Uterus (tissue), 4 donors: ENCODE results near the gene TREML2. TPM values are rescaled to one million over a fixed set of nuclear protein-coding genes. Genes with fewer than 3 reads are reported as not detected.

ENCODE experiments used
- DNase-seq, 2 donors: peaks; one replicate each; pipeline ENCODE4 v3.0.0-alpha.2; 2019 to 2020
- H3K27ac ChIP-seq, 2 donors: fragments of 200-600 bp; sonication (generic); 1 replicate in 1 of 2; 2 replicates in 1 of 2; pipeline ENCODE4 v1.5.1; 2016 to 2018
- H3K27me3 ChIP-seq, 2 donors: fragments of 200-600 bp; sonication (generic); one replicate each; pipeline ENCODE4 v1.5.1; 2018 to 2019; ENCODE audit warnings: control low read depth in 1 of 2
- H3K36me3 ChIP-seq, 2 donors: fragments of 200-600 bp; sonication (generic); one replicate each; pipeline ENCODE4 v1.5.1; 2019; ENCODE audit warnings: control low read depth in 1 of 2
- H3K4me1 ChIP-seq, 2 donors: fragments of 200-600 bp; sonication (generic); one replicate each; pipeline ENCODE4 v1.5.1; 2018 to 2019; ENCODE audit warnings: control low read depth in 1 of 2
- H3K4me3 ChIP-seq, 2 donors: fragments of 200-600 bp; sonication (generic); 1 replicate in 1 of 2; 2 replicates in 1 of 2; pipeline ENCODE4 v1.5.1; 2018 to 2019; ENCODE audit warnings: mild to moderate bottlenecking in 1 of 2
- H3K9me3 ChIP-seq, 2 donors: fragments of 200-600 bp; sonication (generic); one replicate each; pipeline ENCODE4 v1.5.1; 2019; ENCODE audit warnings: control low read depth in 1 of 2
- CTCF ChIP-seq, 4 experiments: fragments of 200-600 bp in 2 of 4; fragments of 450-650 bp in 2 of 4; sonication (generic) in 2 of 4; IDR thresholded peaks; one replicate each; pipeline ENCODE4 v1.5.1; 2016 to 2019; ENCODE audit warnings: antibody characterized with exemption in 4 of 4, mild to moderate bottlenecking in 2 of 4, moderate library complexity in 1 of 4
- POLR2A ChIP-seq, 2 donors: fragments of 450-650 bp; IDR thresholded peaks; one replicate each; pipeline ENCODE4 v1.6.1; 2016; ENCODE audit warnings: antibody characterized with exemption in 2 of 2, mild to moderate bottlenecking in 1 of 2, moderate library complexity in 1 of 2
- intact Hi-C: fragments of 100-400 bp; cut with DNase I; formaldehyde crosslinking; loops from one replicate; pipeline ENCODE4 v1.15.1; 2023; ENCODE audit warnings: low total_unique reads
- total RNA-seq, 4 donors: library from RNA; depleted of rRNA in 3 of 4; stranded (reverse); fragments of >200 nt in 3 of 4; gene quantifications; one replicate each; pipeline versions ENCODE4 v1.1.0 to v1.2.4, GENCODE V29; 2014 to 2023
- donor health status: DM: yes; HTN: yes; CAD: no.

The TREML2 gene
- total RNA-seq, 4 donors from 2014 or later = 0.12 TPM; not detected in 3

GRCh38 chr6:41170547-41171160 lies 30.3 kb downstream of the TREML2 start:
- Histone ChIP-seq H3K27me3 (no peaks in the 10 kb centered on the region), H3K4me3 (no peak overlapping the region), H3K4me1 (no peaks in the 10 kb centered on the region), H3K27ac (no peak overlapping the region), H3K9me3 (no peaks in the 10 kb centered on the region), H3K36me3 (no peaks in the 10 kb centered on the region)
- intact Hi-C loops = no loop called here
- TF ChIP-seq POLR2A (IDR thresholded peaks at IDR 0.05) (no peak), CTCF (IDR thresholded peaks at IDR 0.05) (no peak)
- no peak for DNase-seq

- TF ChIP-seq CTCF (IDR thresholded peaks at IDR 0.05) (no peak), POLR2A (IDR thresholded peaks at IDR 0.05) (no peak)
- no peak for DNase-seq
- H3K27me3 ChIP-seq = no peaks in the 10 kb centered on the region
- no peaks in the 10 kb centered on the region for H3K4me1 ChIP-seq
- intact Hi-C loops = no loop called here
- H3K36me3 ChIP-seq = no peaks in the 10 kb centered on the region
- no peak overlapping the region for H3K4me3 ChIP-seq
- H3K9me3 ChIP-seq = no peaks in the 10 kb centered on the region
- no peak overlapping the region for H3K27ac ChIP-seq
These were observed 33.6 kb downstream of the TREML2 start for GRCh38 chr6:41167173-41167963.

GRCh38 chr6:41164551-41165120 lies 36.3 kb downstream of the TREML2 start:
- H3K27me3 ChIP-seq = no peaks in the 10 kb centered on the region
- intact Hi-C loops = no loop called here
- DNase-seq = no peak
- H3K4me3 ChIP-seq = no peak overlapping the region
- H3K9me3 ChIP-seq = no peaks in the 10 kb centered on the region
- no peaks in the 10 kb centered on the region for H3K4me1 ChIP-seq
- H3K36me3 ChIP-seq = no peaks in the 10 kb centered on the region
- no peak for TF ChIP-seq POLR2A (IDR thresholded peaks at IDR 0.05)
- TF ChIP-seq CTCF (IDR thresholded peaks at IDR 0.05) = no peak
- no peak overlapping the region for H3K27ac ChIP-seq

- no peak for TF ChIP-seq CTCF (IDR thresholded peaks at IDR 0.05)
- no peak for TF ChIP-seq POLR2A (IDR thresholded peaks at IDR 0.05)
- H3K36me3 ChIP-seq = no peaks in the 10 kb centered on the region
- H3K27me3 ChIP-seq = no peaks in the 10 kb centered on the region
- intact Hi-C loops = no loop called here
- no peak for DNase-seq
- no peak overlapping the region for H3K4me3 ChIP-seq
- no peaks in the 10 kb centered on the region for H3K4me1 ChIP-seq
- H3K9me3 ChIP-seq = no peaks in the 10 kb centered on the region
- H3K27ac ChIP-seq = no peak overlapping the region
These were observed 37.6 kb downstream of the TREML2 start for GRCh38 chr6:41163419-41163717.

- TF ChIP-seq POLR2A (IDR thresholded peaks at IDR 0.05) = no peak
- no peak for TF ChIP-seq CTCF (IDR thresholded peaks at IDR 0.05)
- no peaks in the 10 kb centered on the region for H3K4me1 ChIP-seq
- no peak within 1 kb of the TSS for H3K4me3 ChIP-seq
- H3K27ac ChIP-seq = no peak within 1 kb of the TSS
- no peak for DNase-seq
- no peaks in the 10 kb centered on the region for H3K9me3 ChIP-seq
- H3K36me3 ChIP-seq = no peaks in the 10 kb centered on the region
- intact Hi-C loops = no loop called here
- no peaks in the 10 kb centered on the region for H3K27me3 ChIP-seq
These were observed 38.1 kb downstream of the TREML2 start, which contains the start of gene TREM2 for GRCh38 chr6:41162687-41163418. Gene TREM2, minus strand, starts transcription at chr6:41163116. Its CDS starts 34 bp downstream, at chr6:41163082.
